Esophagus (tissue), 2 donors: ENCODE results near the gene TMEM94. TPM values are rescaled to one million over a fixed set of nuclear protein-coding genes. Genes with fewer than 3 reads are reported as not detected.

Experiments used
- H3K27ac ChIP-seq, 2 donors: one replicate each; pipeline ENCODE4 v1.5.1; 2013; ENCODE audit warnings: low read depth in 2 of 2, mild to moderate bottlenecking in 2 of 2, inconsistent platforms in 1 of 2, low read length in 1 of 2, moderate library complexity in 1 of 2
- H3K27me3 ChIP-seq, 2 donors: one replicate each; pipeline ENCODE4 v1.6.1; 2013; ENCODE audit warnings: low read length in 2 of 2, control low read depth in 1 of 2, mild to moderate bottlenecking in 1 of 2; ENCODE audit not compliant: insufficient read depth in 2 of 2, control insufficient read depth in 1 of 2
- H3K36me3 ChIP-seq, 2 donors: one replicate each; pipeline ENCODE4 v1.6.1; 2013; ENCODE audit warnings: low read length in 1 of 2; ENCODE audit not compliant: control insufficient read depth in 2 of 2, insufficient read depth in 2 of 2
- H3K4me1 ChIP-seq, 2 donors: one replicate each; pipeline ENCODE4 v1.6.1; 2013; ENCODE audit warnings: low read length in 1 of 2; ENCODE audit not compliant: control insufficient read depth in 2 of 2, insufficient read depth in 2 of 2
- H3K4me3 ChIP-seq, 2 donors: one replicate each; pipeline ENCODE4 v1.5.1; 2013; ENCODE audit warnings: low read length in 2 of 2, mild to moderate bottlenecking in 2 of 2, low read depth in 1 of 2, moderate library complexity in 1 of 2
- H3K9me3 ChIP-seq, 2 donors: one replicate each; pipeline ENCODE4 v1.6.1; 2013; ENCODE audit warnings: mild to moderate bottlenecking in 2 of 2, low read depth in 1 of 2, low read length in 1 of 2, moderate library complexity in 1 of 2; ENCODE audit not compliant: control insufficient read depth in 2 of 2, insufficient read depth in 1 of 2
- WGBS, 2 donors: extraction: QIAGEN DNeasy Blood & Tissue Kit; methylation state at CpG; one replicate each; pipeline ENCODE4 v1.1.7; 2013; 5-methylcytosine and 5-hydroxymethylcytosine counted together
- polyA plus RNA-seq, 2 donors: library from polyadenylated mRNA; stranded (reverse); fragments of 200-250 nt; gene quantifications; one replicate each; pipeline ENCODE4 v1.2.3, GENCODE V29; 2013
- donor health status: healthy with polysubstance abuse.
- donor health status: Bipolar disorder and iron deficiency.

The TMEM94 gene
- polyA plus RNA-seq, 2 donors: 26.4 to 38.9 TPM

DNA sequence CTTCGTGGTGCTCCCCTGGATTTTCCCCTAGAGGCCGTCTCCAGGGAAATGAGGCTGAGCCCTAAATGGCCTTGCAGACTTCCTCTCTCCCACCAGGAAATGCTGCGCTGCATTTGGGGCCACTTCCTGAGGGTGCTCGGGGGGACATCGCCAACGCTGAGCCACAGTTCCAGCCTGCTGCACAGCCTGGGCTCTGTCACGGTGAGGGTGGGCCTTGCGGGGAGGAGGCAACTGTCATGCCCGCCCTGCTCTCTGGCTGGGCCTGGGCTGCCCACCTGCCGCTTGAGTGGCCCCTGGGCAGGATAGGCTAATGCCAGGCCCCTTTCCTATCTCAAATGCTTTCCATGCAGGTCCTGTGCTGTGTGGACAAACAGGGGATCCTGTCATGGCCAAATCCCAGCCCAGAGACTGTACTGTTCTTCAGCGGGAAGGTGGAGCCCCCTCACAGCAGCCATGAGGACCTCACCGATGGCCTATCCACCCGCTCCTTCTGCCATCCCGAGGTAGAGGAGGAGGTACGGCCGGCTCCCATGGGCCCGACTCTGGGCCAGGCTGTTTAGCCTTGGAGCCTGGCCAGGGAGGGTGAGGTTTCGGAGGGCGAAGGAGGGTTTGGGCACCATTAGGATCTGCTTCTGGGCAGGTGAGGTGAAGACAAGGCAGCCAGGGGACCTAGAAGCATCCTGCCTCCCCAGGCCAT is 34.7 kb downstream of the TMEM94 start:
- Histone ChIP-seq H3K27me3 (no peaks in the 10 kb centered on the region), H3K4me1 (no peaks in the 10 kb centered on the region), H3K27ac (no peak overlapping the region), H3K36me3 (peaks cover 15 to 52% of the 10 kb centered on the region in 2 donors), H3K9me3 (no peaks in the 10 kb centered on the region), H3K4me3 (no peak overlapping the region)
- 88 to 89% methylated on average over 19 of the region's 19 CpGs for whole genome bisulfite sequencing, 2 donors

DNA sequence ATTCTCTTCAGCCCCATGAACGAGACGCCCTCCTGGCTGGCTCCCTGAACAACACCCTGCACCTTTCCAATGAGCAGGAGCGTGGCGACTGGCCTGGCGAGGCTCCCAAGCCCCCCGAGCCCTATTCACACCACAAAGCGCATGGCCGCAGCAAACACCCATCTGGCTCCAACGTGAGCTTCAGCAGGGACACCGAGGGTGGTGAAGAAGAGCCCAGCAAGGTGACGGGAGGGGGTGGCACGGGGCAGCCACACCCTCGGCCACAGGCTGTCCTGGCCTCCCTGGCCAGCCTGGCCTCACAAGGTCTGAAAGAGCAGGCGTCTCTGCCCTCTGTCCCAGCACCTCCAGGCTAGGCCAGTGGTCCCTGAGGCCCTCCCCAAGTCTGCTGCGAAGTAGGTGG is 35.2 kb downstream of the TMEM94 start:
- peaks cover 18 to 57% of the 10 kb centered on the region in 2 donors for H3K36me3 ChIP-seq

DNA sequence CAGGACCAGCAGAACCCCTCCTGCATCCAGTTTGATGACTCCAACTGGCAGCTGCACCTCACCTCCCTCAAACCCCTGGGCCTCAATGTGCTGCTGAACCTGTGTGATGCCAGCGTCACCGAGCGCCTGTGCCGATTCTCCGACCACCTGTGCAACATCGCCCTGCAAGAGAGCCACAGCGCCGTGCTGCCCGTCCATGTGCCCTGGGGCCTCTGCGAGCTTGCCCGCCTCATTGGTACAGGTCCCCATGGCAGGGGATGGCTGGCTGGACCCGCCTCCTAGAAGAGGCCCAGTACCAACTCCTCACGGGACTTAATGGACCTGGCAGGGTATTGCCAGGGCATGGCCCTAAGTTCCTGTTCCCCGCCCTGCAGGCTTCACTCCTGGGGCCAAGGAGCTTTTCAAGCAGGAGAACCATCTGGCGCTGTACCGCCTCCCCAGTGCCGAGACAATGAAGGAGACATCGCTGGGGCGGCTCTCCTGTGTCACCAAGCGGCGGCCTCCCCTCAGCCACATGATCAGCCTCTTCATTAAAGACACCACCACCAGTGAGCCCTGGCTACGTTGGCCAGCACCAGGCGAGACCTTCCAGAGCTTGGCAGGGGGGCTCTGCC is 36.2 kb downstream of the TMEM94 start:
- no peak overlapping the region for H3K27ac ChIP-seq
- 88 to 90% methylated on average over 23 of the region's 23 CpGs for WGBS, 2 donors
- H3K27me3 ChIP-seq: no peaks in the 10 kb centered on the region
- no peaks in the 10 kb centered on the region for H3K9me3 ChIP-seq
- no peak overlapping the region for H3K4me3 ChIP-seq
- H3K36me3 ChIP-seq: peaks cover 18 to 55% of the 10 kb centered on the region in 2 donors
- H3K4me1 ChIP-seq: no peaks in the 10 kb centered on the region

More for the DNA sequence above, 35.2 kb downstream of the TMEM94 start:
- H3K4me1 ChIP-seq: no peaks in the 10 kb centered on the region
- H3K27me3 ChIP-seq: no peaks in the 10 kb centered on the region
- 91 to 95% methylated on average over 15 of the region's 15 CpGs for WGBS, 2 donors
- no peaks in the 10 kb centered on the region for H3K9me3 ChIP-seq
- H3K27ac ChIP-seq: no peak overlapping the region
- H3K4me3 ChIP-seq: no peak overlapping the region

DNA sequence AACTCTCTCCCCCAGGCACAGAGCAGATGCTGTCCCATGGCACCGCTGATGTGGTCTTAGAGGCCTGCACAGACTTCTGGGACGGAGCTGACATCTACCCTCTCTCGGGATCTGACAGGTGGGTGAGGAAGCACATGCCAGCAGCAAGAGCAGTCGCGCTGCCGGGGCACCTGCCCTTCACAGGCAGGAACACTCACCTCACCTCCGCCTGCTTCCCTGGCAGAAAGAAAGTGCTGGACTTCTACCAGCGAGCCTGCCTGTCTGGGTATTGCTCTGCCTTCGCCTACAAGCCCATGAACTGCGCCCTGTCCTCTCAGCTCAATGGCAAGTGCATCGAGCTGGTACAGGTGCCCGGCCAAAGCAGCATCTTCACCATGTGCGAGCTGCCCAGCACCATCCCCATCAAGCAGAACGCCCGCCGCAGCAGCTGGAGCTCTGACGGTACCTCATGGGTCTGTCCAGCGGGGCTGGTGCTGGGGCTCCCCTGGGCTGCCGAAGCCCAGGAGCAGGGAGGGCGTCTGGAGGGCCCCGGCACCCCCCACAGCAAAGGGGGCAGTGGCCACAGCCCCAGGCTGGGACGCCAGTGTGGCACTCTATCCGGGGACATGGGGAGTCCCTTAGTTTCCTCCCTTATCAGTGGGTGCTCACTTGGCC is 37.2 kb downstream of the TMEM94 start:
- no peak overlapping the region for H3K27ac ChIP-seq
- H3K36me3 ChIP-seq: peaks cover 18 to 58% of the 10 kb centered on the region in 2 donors
- peaks cover 0 to 2% of the 10 kb centered on the region in 2 donors for H3K4me1 ChIP-seq
- 94 to 96% methylated on average over 22 to 23 of the region's 23 CpGs for WGBS, 2 donors
- H3K4me3 ChIP-seq: no peak overlapping the region
- H3K27me3 ChIP-seq: no peaks in the 10 kb centered on the region
- H3K9me3 ChIP-seq: no peaks in the 10 kb centered on the region

DNA sequence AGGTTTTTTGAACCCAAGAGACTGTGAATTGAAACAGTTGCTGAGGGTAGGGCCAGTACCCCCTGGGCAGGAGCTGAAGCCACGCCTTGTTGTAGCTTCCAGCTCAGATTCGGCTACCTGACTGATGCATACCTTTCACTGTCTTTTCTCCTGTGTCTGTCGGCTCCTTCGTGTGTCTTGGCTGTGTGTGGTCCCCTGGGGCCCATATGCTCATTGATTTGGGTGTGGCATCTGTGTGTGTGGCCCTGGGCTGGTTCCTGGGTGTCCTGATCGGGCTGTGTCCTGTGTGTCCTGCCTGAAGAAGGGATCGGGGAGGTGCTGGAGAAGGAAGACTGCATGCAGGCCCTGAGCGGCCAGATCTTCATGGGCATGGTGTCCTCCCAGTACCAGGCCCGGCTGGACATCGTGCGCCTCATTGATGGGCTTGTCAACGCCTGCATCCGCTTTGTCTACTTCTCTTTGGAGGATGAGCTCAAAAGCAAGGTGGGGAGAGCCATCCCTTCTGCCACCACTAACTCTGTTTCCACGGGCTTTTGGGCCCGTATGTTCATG is 38.0 kb downstream of the TMEM94 start:
- no peaks in the 10 kb centered on the region for H3K9me3 ChIP-seq
- peaks cover 0 to 2% of the 10 kb centered on the region in 2 donors for H3K4me1 ChIP-seq
- no peak overlapping the region for H3K27ac ChIP-seq
- WGBS, 2 donors: 80 to 84% methylated on average over 14 of the region's 14 CpGs
- H3K27me3 ChIP-seq: no peaks in the 10 kb centered on the region
- H3K36me3 ChIP-seq: peaks cover 18 to 60% of the 10 kb centered on the region in 2 donors
- H3K4me3 ChIP-seq: no peak overlapping the region

DNA sequence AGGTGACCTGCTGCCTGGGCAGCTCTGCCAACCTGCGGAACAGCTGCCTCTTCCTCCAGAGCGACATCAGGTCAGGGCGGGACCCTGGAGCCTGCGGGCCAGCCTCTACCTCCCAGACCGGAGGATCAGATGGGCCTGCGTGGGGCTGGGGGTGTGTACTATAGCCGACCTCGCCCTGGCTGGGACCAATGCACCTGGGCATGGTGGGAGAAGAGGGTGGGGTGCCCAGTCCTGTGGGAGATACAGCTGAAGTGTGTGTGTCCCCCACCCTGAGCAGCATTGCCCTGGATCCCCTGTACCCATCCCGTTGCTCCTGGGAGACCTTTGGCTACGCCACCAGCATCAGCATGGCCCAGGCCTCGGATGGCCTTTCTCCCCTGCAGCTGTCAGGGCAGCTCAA is 39.6 kb downstream of the TMEM94 start:
- H3K9me3 ChIP-seq: no peaks in the 10 kb centered on the region
- no peaks in the 10 kb centered on the region for H3K27me3 ChIP-seq
- H3K36me3 ChIP-seq: peaks cover 18 to 68% of the 10 kb centered on the region in 2 donors
- 91 to 93% methylated on average over 11 of the region's 11 CpGs for WGBS, 2 donors
- H3K27ac ChIP-seq: no peak overlapping the region
- no peak overlapping the region for H3K4me3 ChIP-seq
- peaks cover 0 to 2% of the 10 kb centered on the region in 2 donors for H3K4me1 ChIP-seq

DNA sequence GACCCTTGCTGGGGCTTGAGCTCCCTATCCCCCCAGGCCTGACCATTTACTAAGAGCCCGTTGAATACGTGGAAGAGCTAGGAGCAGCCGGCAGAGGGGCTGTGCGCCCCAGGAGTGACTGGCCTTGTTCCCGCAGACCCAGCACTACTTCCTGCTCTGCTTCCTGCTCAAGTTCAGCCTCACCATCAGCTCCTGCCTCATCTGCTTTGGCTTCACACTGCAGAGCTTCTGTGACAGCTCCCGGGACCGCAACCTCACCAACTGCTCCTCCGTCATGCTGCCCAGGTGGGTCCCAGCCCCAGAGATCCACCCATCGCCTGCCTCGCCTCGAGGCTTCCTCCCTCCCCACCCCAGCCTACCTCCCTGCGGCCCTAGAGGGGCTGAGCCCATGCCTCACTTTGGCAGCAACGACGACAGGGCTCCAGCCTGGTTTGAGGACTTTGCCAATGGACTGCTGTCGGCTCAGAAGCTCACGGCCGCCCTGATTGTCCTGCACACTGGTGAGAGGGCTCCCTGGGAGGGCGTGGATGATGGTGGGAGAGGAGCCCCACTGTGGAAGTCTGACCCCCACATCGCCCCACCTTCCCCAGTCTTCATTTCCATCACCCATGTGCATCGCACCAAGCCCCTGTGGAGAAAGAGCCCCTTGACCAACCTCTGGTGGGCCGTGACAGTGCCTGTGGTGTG is 41.7 kb downstream of the TMEM94 start:
- Histone ChIP-seq H3K4me3 (no peak overlapping the region), H3K36me3 (peaks cover 11 to 57% of the 10 kb centered on the region in 2 donors), H3K27ac (peak overlapping the region in 1 of 2 donors; percentile 6), H3K27me3 (no peaks in the 10 kb centered on the region), H3K4me1 (peaks cover 0 to 2% of the 10 kb centered on the region in 2 donors), H3K9me3 (no peaks in the 10 kb centered on the region)
- WGBS, 2 donors: 77 to 82% methylated on average over 21 of the region's 21 CpGs

DNA sequence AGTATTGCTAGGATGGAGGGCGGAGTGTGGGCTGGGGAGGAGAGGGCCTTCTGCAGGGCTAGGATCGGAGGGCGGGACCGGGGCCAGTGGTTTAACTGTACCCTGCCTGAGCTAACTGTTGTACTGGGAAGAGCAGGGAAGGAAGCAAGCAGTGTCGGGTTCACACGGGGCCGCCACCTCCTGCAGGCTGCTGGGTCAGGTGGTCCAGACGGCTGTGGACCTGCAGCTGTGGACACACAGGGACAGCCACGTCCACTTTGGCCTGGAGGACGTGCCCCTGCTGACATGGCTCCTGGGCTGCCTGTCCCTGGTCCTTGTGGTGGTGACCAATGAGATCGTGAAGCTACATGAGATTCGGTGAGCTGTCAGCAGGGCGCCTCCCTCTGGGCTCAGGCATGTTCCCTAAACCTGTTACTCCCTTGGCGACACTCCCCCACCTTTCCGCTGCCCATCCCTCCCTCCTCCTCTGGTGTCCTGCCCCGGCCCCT is 42.3 kb downstream of the TMEM94 start:
- WGBS, 2 donors: 62 to 70% methylated on average over 16 of the region's 16 CpGs
- H3K4me3 ChIP-seq: no peak overlapping the region
- H3K27me3 ChIP-seq: no peaks in the 10 kb centered on the region
- peaks cover 0 to 2% of the 10 kb centered on the region in 2 donors for H3K4me1 ChIP-seq
- no peaks in the 10 kb centered on the region for H3K9me3 ChIP-seq
- H3K27ac ChIP-seq: peak overlapping the region in 1 of 2 donors; percentile 22
- H3K36me3 ChIP-seq: peaks cover 11 to 55% of the 10 kb centered on the region in 2 donors
